GM12872 (cell line): ENCODE measurements around the gene HTR6.

Experiments
- CTCF ChIP-seq: IDR thresholded peaks from 3 replicates; pipeline ENCODE4 v1.5.1; 2011; ENCODE audit warnings: low read depth, mild to moderate bottlenecking, low read length, moderate library complexity; ENCODE audit not compliant: insufficient read depth

HTR6 gene

GRCh38 chr1:19696820-19697219 is 32.1 kb downstream of the HTR6 start:
- TF ChIP-seq CTCF = no peak

GRCh38 chr1:19698181-19698580 is 33.5 kb downstream of the HTR6 start:
- no peak for TF ChIP-seq CTCF

- TF ChIP-seq CTCF = no peak
Measured at GRCh38 chr1:19700079-19700777, 35.6 kb downstream of the HTR6 start.

GRCh38 chr1:19703280-19703679 is 38.6 kb downstream of the HTR6 start:
- no peak for TF ChIP-seq CTCF

- TF ChIP-seq CTCF = peak; percentile 96
Measured at GRCh38 chr1:19704247-19705113, 39.8 kb downstream of the HTR6 start.

- no peak for TF ChIP-seq CTCF
Measured at GRCh38 chr1:19705464-19705863, 40.8 kb downstream of the HTR6 start.

GRCh38 chr1:19706136-19706535 is 41.5 kb downstream of the HTR6 start:
- TF ChIP-seq CTCF = no peak
